ENCODE data around the gene MNAT1. TPM values are rescaled to one million over a fixed set of nuclear protein-coding genes. Genes with fewer than 3 reads are reported as not detected.
"Not testable (repeated sequence)": the region's sequence is repeated elsewhere in the genome, so short reads cannot be mapped to it uniquely, and the experiment has no call there.

The MNAT1 gene
- total RNA-seq, 1 experiment from 2014 or later, result 69.8 TPM

DNA sequence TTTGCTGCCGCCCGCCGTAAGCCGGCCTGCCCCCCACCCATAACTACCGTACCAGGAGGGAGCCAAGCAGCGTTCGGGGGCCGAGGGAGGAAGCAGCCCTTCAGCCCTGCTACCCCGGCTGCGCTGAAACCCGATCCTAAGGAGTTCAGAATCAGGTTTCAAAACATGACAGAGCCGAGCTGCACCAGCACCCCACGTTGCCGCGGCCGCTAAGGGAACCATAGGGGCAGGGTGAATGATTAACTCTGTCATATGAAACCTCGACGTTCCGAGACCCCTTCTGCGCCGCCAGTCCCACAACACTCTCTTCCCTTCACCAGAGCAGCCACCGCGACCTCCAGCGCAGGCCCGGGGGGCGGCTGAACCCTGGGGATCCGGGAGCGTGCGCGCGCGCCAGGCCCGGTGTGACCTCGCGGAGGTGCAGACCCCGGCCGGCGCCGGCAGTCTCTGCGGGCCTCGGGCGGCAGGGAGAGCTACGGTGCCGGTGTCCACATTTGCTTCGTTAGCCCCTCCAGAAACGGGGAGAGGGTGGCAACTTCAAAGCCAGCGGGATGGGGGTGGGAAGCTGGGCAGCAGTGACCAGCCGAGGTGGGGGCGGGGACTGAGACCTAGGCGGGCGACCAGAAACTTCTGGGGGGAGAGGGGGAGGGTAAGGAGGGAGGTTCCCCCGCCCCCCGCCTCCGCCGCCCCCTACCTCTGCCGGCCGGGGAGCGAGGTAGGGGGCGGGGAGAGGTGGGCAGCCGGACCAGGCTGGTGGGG is 12.0 kb upstream of the MNAT1 start:
- Histone ChIP-seq H3K4me3 (peak overlapping the region; percentile 67), H3K27me3 (replicated peaks) (no peaks in the 10 kb centered on the region), H3K4me1 (replicated peaks) (peaks cover 8% of the 10 kb centered on the region), H3K27ac (0 out of 2 replicates have a peak overlapping the region, but pooled peaks have one; percentile 9), H3K36me3 (peaks cover 25% of the 10 kb centered on the region), H3K9me3 (replicated peaks) (no peaks in the 10 kb centered on the region)
- DNase-seq (ENCODE audit: low read depth in 1 of 2, low spot score in 2 of 2), result peak; percentile 37 to 49

DNA sequence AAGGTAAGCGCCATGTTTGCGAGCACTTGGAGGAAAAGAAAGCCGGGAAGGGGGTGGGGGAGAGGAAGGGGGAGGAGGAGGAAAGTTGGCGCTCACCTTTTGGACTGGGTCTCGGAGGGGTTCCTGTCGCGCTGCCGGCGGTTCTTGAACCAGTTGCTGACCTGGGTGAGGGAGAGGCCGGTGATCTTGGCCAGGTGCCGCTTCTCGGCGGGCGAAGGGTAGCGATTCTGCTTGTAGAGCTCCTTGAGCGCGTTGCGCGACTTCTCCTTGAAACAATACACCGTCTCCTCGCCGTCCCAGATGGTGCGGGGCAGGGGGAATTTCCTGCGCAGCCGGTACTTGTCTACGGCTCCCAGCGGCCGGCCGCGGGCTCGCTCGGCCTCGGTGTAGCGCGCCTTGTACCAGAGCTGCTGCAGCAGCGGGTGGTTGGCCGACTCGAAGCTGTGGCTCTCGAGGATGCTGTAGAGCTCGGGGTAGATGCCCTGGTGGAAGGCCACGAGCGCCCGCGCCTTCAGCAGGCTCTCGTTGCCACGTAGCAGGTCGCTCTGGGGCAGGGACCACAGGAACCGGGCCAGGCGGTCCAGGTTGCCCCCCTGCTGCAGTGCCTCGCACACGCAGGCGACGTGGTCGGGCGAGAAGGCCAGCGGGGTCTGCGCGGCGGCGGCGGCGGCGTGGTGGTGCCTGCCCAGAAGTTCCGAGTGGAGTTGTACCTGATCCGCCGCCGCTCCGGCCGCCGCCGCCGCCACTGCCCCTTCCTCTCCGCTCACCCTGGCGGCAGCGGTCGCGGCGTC is 11.2 kb upstream of the MNAT1 start:
- H3K9me3 ChIP-seq (replicated peaks), result no peaks in the 10 kb centered on the region
- H3K4me1 ChIP-seq (replicated peaks), result peaks cover 8% of the 10 kb centered on the region
- H3K27me3 ChIP-seq (replicated peaks), result no peaks in the 10 kb centered on the region
- peak overlapping the region; percentile 67 for H3K4me3 ChIP-seq
- peak; percentile 50 to 53 for DNase-seq (ENCODE audit: low read depth in 1 of 2, low spot score in 2 of 2)
- peaks cover 22% of the 10 kb centered on the region for H3K36me3 ChIP-seq
- H3K27ac ChIP-seq, result peak overlapping the region; percentile 9; the same call in 1 of the 2 replicates

DNA sequence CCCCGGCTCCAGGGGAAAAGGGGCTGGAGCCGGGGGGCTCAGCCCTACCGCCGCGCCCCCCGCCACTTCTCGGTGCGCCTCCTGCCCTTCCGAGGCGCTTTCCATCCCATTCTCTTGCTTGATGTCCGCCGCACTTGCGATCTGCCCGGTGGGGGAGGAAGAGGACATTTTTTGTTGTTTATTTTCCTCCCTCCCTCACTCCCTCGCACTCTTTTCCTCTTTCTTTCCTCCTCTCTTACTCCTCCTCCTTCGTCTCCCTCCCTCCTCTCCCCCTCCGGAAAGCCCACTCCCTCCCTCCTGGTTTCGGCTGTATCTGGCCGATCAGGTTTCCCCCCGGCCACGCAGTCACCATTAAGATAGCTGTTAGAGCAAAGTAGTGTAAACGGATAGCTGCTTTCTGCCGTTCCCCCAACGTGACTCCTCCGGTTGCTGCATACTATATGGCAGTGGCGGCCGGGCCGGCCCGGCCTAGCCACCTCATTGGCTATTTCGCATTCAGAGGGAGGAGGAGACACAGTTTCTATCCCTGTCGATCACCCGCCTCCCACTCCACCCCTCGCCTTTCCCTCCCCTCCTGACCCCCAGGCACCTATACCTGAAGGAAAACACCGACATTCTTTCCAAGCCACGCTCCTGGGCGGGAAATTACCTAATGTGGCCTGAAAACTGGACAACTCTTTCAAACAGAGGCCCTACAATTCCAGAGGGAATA is 10.5 kb upstream of the MNAT1 start, which contains the start of gene SIX4:
SIX4 (minus strand) TSS at position 445 of the 712 bp plus-strand sequence; CDS start at position 168, 277 bp downstream.
- no peaks in the 10 kb centered on the region for H3K9me3 ChIP-seq (replicated peaks)
- peaks cover 15% of the 10 kb centered on the region for H3K36me3 ChIP-seq
- no peaks in the 10 kb centered on the region for H3K27me3 ChIP-seq (replicated peaks)
- H3K4me1 ChIP-seq (replicated peaks), result peaks cover 8% of the 10 kb centered on the region
- H3K27ac ChIP-seq, result peak within 1 kb of the TSS; percentile 9; the same call in 1 of the 2 replicates
- H3K4me3 ChIP-seq, result peak within 1 kb of the TSS; percentile 67
- peak; percentile 55 to 70 for DNase-seq (ENCODE audit: low read depth in 1 of 2, low spot score in 2 of 2)

DNA sequence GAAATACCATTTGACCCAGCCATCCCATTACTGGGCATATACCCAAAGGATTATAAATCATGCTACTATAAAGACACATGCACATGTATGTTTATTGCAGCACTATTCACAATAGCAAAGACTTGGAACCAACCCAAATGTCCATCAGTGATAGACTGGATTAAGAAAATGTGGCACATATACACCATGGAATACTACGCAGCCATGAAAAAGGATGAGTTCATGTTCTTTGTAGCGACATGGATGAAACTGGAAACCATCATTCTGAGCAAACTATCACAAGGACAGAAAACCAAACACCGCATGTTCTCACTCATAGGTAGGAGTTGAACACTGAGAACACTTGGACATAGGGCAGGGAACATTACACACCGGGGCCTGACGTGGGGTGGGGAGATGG is 3.3 kb upstream of the MNAT1 start:
- not testable (repeated sequence) for DNase-seq (ENCODE audit: low read depth in 1 of 2, low spot score in 2 of 2); H3K4me1 ChIP-seq (replicated peaks); H3K4me3 ChIP-seq; H3K27me3 ChIP-seq (replicated peaks); H3K27ac ChIP-seq; H3K9me3 ChIP-seq (replicated peaks); H3K36me3 ChIP-seq

DNA sequence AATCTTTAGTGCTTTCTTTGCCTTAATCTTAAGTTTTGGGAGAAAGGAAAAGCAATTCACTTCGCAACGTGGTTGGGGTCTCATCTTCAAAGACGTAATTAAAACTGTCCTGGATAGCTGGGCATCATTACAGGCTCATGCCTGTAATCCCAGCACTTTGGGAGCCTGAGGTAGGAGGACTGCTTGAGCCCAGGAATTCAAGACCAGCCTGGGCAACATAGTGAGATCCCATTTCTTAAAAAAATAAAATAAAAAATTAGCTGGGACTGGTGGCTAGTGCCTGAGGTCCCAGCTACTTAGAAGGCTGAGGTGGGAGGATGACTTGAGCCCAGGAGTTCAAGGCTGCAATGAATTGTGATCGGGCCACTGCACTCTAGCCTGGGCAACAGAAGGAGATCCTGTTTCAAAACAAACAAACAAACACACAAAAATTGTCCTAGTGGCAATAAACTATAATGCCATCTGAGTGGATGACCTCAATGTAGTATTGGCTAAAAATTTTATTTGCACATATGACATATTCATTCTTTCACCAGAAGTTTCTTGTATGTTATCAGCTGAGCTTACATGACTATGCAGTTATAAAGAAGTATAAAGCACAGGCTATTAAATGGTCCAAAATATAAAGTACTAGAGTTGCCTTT is 1.6 kb upstream of the MNAT1 start:
- H3K27ac ChIP-seq, result no peak overlapping the region
- DNase-seq (ENCODE audit: low read depth in 1 of 2, low spot score in 2 of 2), result no peak
- no peak overlapping the region for H3K4me3 ChIP-seq

DNA sequence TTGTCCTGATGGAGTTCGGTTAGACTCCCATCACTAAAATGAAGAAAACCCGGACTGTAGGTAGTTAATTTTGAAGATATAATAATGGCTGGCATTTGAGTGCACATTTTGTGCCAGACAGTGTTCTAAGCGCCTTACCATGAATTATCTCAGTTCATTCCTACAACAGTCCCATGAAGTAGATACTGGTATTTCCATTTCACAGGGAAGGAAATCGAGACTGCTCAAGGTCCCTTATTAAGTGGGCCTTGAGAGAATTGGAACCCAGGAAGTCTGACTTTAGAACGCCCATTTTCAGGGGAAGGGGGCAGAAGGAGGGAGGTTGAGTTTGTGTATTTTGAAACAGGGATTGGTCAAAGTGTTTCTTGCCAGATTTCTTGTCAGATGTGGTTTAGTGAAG is 855 bp downstream of the MNAT1 start:
- peaks cover 7% of the 10 kb centered on the region for H3K4me1 ChIP-seq (replicated peaks)
- no peaks in the 10 kb centered on the region for H3K36me3 ChIP-seq
- no peak for DNase-seq (ENCODE audit: low read depth in 1 of 2, low spot score in 2 of 2)
- H3K27me3 ChIP-seq (replicated peaks), result no peaks in the 10 kb centered on the region
- H3K4me3 ChIP-seq, result peak overlapping the region; percentile 58
- H3K9me3 ChIP-seq (replicated peaks), result no peaks in the 10 kb centered on the region
- H3K27ac ChIP-seq, result peak overlapping the region; percentile 15; the same call in 1 of the 2 replicates

More for the DNA sequence above, 1.6 kb upstream of the MNAT1 start:
- H3K4me1 ChIP-seq (replicated peaks), result peaks cover 7% of the 10 kb centered on the region
- H3K27me3 ChIP-seq (replicated peaks), result no peaks in the 10 kb centered on the region
- H3K9me3 ChIP-seq (replicated peaks), result no peaks in the 10 kb centered on the region
- H3K36me3 ChIP-seq, result no peaks in the 10 kb centered on the region

DNA sequence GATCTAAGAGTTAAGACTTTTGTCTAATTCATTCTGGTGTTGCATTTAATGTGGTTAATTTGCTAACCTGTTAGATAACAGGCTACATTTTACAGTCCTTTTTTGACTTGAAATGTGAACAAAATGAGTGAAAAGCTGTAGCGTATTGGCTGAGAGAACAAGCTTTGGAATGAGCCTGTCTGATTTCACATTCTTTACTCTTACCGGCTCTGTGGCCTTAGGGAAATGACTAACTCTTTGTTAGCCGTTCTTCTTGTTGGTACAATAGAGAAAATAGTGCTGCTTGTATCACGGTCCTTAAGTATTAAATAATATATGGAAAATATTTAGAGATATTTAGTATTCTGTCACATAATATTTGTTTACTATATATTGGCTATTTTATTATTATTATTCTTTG is 1.9 kb downstream of the MNAT1 start:
- Histone ChIP-seq H3K27me3 (replicated peaks) (no peaks in the 10 kb centered on the region), H3K4me1 (replicated peaks) (peaks cover 7% of the 10 kb centered on the region), H3K36me3 (no peaks in the 10 kb centered on the region), H3K9me3 (replicated peaks) (no peaks in the 10 kb centered on the region), H3K4me3 (no peak overlapping the region), H3K27ac (no peak overlapping the region)
- peak in 1 of 2 experiments; percentile 37 for DNase-seq (ENCODE audit: low read depth in 1 of 2, low spot score in 2 of 2)

DNA sequence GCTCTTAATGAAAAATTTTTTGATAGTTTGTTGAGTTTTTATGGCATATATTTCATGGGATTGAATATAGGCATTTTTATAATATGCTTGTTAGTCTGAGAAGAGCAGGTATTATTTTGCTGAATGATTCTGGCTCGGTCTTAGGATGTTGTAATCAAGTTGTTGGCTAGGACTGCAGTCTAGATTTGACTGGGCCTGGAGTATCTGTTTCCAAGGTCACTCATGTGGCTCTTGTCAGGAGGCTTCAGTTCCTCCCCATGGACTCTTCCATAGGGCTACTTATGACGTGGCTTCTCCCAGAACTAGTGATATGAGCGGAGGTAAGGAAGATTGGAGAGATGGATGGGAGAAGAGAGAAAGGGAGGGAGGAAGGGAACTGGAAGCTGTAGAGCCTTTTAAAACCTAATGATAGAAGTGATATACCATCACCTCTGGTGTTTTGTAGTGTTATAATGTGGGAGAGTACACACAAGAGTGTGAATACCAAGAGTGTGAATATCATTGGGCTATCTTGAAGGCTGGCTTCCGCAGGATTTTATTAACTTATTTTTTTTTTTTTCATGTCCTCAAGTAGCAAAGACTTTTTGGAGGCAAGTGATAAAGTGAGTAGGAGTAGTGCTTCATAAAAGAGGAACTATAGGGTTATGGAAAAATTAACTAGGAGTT is 4.4 kb downstream of the MNAT1 start:
- H3K9me3 ChIP-seq (replicated peaks), result no peaks in the 10 kb centered on the region
- H3K27me3 ChIP-seq (replicated peaks), result no peaks in the 10 kb centered on the region
- H3K4me1 ChIP-seq (replicated peaks), result peaks cover 7% of the 10 kb centered on the region
- H3K4me3 ChIP-seq, result no peak overlapping the region
- DNase-seq (ENCODE audit: low read depth in 1 of 2, low spot score in 2 of 2), result no peak
- H3K36me3 ChIP-seq, result no peaks in the 10 kb centered on the region
- H3K27ac ChIP-seq, result no peak overlapping the region

DNA sequence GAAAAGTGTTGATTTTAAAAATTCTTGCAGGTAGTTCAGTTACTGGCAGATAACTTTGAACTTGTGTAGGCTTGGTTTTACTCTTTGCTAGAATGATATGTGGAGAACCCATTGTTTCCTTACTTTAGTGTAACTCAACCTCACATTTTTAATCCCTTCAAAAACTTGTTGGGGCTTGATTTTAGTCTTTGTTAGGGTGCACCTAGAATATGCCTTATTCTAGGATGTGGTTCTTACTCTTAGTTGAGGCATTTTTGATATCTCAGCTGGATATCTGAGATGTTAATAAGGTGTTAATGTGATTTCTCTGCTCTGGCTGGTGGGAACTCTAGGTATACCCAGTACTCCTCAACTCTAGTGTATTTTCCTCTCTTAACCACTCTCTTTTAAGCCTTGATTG is 10.0 kb downstream of the MNAT1 start:
- H3K4me3 ChIP-seq, result no peak overlapping the region
- no peak overlapping the region for H3K27ac ChIP-seq
- H3K36me3 ChIP-seq, result no peaks in the 10 kb centered on the region
- no peaks in the 10 kb centered on the region for H3K27me3 ChIP-seq (replicated peaks)
- no peaks in the 10 kb centered on the region for H3K4me1 ChIP-seq (replicated peaks)
- H3K9me3 ChIP-seq (replicated peaks), result no peaks in the 10 kb centered on the region
- DNase-seq (ENCODE audit: low read depth in 1 of 2, low spot score in 2 of 2), result no peak

DNA sequence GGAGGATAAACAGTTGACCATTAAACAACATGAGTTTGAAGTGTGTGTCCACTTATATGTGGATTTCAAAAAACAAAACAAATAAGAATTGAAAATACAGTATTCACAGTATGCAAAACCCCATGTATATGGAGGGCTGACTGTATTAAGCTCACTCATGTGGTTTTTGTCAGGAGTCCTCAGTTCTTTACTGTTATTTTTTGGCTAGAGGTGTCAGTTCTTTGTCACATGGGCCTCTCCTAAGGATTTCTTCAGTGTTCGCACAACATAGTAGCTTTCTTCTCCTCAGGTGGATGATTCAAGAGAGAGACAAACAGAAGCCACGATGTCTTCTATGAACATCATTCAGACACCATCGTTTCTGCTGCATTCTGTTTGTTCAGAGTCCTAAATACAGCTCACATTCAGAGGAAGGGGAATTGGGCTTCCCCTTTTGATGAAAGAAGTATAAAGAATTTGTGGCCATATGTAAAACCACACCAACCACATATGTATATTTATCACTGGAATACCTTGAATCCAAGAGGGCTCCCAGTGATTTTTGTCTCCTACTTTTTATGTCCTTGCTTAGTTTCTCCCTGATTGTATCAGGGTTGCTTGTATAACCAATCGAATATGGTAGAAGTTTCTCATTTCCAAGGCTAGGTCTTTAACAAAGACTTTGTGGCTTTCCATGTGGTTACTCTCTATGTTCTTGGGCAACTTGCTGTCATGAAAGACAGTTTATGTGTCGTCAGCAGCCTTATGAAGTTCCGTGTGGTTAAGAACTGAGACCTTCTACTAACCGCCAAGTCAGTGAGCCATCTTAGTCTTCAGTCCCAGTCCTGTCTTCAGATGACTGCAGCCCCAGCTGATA is 18.9 kb downstream of the MNAT1 start:
- H3K27me3 ChIP-seq (replicated peaks), result no peaks in the 10 kb centered on the region
- no peak for DNase-seq (ENCODE audit: low read depth in 1 of 2, low spot score in 2 of 2)
- no peak overlapping the region for H3K27ac ChIP-seq
- no peak overlapping the region for H3K4me3 ChIP-seq
- no peaks in the 10 kb centered on the region for H3K36me3 ChIP-seq
- H3K4me1 ChIP-seq (replicated peaks), result peaks cover 8% of the 10 kb centered on the region
- H3K9me3 ChIP-seq (replicated peaks), result no peaks in the 10 kb centered on the region

DNA sequence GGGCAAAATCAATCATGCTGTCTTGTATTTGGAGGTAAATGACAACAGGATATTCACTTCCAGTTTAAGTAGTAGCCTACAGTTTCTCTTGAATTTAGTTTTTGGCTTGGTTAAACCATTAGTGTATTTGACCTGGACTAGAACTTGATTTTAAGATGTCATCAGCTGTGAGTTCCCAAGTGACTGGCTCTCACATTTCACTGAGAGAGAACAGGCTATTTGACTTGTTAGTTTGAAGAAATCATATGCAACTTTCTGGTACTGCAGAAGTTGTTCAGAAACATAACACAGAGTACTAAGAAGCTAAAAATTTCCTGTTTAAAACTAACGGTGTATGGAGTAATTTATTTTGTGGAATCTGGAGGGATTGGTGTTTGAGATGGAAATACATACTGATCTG is 22.3 kb downstream of the MNAT1 start:
- H3K9me3 ChIP-seq (replicated peaks), result no peaks in the 10 kb centered on the region
- no peak for DNase-seq (ENCODE audit: low read depth in 1 of 2, low spot score in 2 of 2)
- no peak overlapping the region for H3K4me3 ChIP-seq
- H3K27me3 ChIP-seq (replicated peaks), result no peaks in the 10 kb centered on the region
- H3K27ac ChIP-seq, result no peak overlapping the region
- H3K4me1 ChIP-seq (replicated peaks), result peaks cover 8% of the 10 kb centered on the region
- no peaks in the 10 kb centered on the region for H3K36me3 ChIP-seq

DNA sequence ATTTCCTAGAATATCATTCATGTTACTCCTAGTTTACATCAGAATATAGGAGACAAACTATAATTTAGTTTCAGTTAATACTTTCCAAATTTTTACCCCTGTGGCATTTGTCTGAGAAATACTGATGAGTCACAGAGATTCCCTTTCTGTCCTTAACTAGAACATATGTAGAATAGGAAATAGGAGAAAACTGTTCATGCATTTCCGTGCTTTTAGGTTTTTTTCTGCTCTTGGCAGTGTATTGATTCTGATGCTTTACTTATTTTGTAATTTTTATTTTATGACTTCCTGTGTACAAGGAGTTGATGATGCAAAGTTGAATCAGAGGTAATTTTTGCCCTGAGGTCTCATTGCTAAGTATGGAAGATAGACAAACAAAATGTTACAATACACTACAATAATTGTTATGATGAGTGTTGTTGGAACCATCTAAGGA is 23.0 kb downstream of the MNAT1 start:
- Histone ChIP-seq H3K4me3 (no peak overlapping the region), H3K4me1 (replicated peaks) (peaks cover 8% of the 10 kb centered on the region), H3K27me3 (replicated peaks) (no peaks in the 10 kb centered on the region), H3K36me3 (no peaks in the 10 kb centered on the region), H3K9me3 (replicated peaks) (no peaks in the 10 kb centered on the region), H3K27ac (no peak overlapping the region)
- no peak for DNase-seq (ENCODE audit: low read depth in 1 of 2, low spot score in 2 of 2)

All from SJSA1 (cell line).